Astrocyte (in vitro differentiated cells and primary cell): ENCODE measurements around the gene LRRC34.

Experiments used
- CTCF ChIP-seq: IDR thresholded peaks from 2 replicates; pipeline ENCODE4 v1.5.1; 2011; ENCODE audit warnings: low read depth, mild to moderate bottlenecking, inconsistent platforms, low read length, moderate library complexity; ENCODE audit not compliant: insufficient read depth
- EZH2 ChIP-seq: IDR thresholded peaks from 2 replicates; pipeline ENCODE4 v1.6.1; 2012; ENCODE audit warnings: mild to moderate bottlenecking, low read length, inconsistent platforms; ENCODE audit not compliant: insufficient read depth

DNA sequence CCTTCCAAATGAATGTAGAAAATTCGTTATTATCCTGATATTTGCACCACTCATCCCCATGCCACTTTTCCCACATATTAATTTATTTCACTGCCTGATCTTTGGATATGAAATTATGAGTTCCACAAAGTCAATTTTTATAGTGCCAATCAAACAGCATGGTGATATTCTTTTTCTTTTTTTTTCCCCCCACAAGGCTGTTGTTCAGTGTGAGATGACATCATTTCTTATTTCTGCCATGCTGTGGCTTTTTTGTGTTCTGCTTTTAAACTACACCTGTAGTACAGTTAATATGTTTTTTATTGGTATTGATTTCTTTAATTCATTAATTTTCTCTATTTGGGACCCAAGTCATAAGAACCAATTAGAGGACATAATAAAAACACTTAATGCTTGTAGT is 24.9 kb downstream of the LRRC34 start:
- TF ChIP-seq EZH2 (no peak), CTCF (no peak)
